ENCODE results near the gene RAB24. TPM values are rescaled to one million over a fixed set of nuclear protein-coding genes. Genes with fewer than 3 reads are reported as not detected.

RAB24 gene
- total and polyA plus RNA-seq, 2 experiments from 2014 or later, result 30.3 to 64.6 TPM

DNA sequence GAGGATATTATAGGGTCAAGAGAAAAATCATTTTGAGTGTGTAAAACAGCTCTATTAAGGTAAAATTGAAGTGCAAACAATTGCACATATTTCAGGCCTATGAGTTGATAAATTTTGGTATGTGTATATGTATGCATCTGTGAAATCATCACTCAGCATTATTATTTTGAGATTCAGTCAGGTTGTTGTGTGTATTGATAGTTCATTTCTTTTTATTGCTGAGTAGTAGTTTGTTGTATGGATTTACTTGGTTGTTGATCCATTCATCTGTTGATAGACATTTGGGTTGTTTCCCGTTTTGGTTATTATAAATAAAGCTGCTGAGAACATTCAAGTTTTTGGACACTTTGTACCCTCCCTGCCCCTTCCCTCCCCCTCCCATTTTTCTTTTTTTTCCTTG, 50.3 kb downstream of the RAB24 start:
- Histone ChIP-seq H3K9me3 (ENCODE audit: low read depth) (no peaks in the 10 kb centered on the region), H3K4me2 (no peak overlapping the region), H3K4me3 (no peak overlapping the region), H3K79me2 (no peaks in the 10 kb centered on the region), H2AFZ (no peak overlapping the region), H3K9me2 (replicated peaks; ENCODE audit: insufficient read depth) (no peaks in the 10 kb centered on the region), H3K27ac (no peak overlapping the region), H3K4me1 (ENCODE audit: insufficient read depth) (no peaks in the 10 kb centered on the region), H3K27me3 (no peaks in the 10 kb centered on the region), H3K36me3 (replicated peaks; ENCODE audit: insufficient read depth, low read depth) (no peaks in the 10 kb centered on the region), H4K20me1 (ENCODE audit: insufficient read depth, poor library complexity, severe bottlenecking) (no peaks in the 10 kb centered on the region)
- DNase-seq (ENCODE audit: low spot score), result no peak
- no peak for TF ChIP-seq EZH2 (IDR thresholded peaks at IDR 0.05; ENCODE audit: borderline replicate concordance)
- TF ChIP-seq, protein P1, sequence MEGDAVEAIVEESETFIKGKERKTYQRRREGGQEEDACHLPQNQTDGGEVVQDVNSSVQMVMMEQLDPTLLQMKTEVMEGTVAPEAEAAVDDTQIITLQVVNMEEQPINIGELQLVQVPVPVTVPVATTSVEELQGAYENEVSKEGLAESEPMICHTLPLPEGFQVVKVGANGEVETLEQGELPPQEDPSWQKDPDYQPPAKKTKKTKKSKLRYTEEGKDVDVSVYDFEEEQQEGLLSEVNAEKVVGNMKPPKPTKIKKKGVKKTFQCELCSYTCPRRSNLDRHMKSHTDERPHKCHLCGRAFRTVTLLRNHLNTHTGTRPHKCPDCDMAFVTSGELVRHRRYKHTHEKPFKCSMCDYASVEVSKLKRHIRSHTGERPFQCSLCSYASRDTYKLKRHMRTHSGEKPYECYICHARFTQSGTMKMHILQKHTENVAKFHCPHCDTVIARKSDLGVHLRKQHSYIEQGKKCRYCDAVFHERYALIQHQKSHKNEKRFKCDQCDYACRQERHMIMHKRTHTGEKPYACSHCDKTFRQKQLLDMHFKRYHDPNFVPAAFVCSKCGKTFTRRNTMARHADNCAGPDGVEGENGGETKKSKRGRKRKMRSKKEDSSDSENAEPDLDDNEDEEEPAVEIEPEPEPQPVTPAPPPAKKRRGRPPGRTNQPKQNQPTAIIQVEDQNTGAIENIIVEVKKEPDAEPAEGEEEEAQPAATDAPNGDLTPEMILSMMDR (IDR thresholded peaks at IDR 0.05; ENCODE audit: poor library complexity), result no peak
- TF ChIP-seq EZH2phosphoT487 (IDR thresholded peaks at IDR 0.05; ENCODE audit: low read depth, severe bottlenecking, unreplicated experiment), result no peak
- 95% methylated on average over 1 of the region's 1 CpG for WGBS (ENCODE audit: low lambda C conversion rate, missing lambda C conversion rate)

Other genes starting within 250 kb of the RAB24 start
- 90.2 and 121 TPM in 2 replicates for gene FGFR4, start 216.8 kb downstream of the RAB24 start, total RNA-seq
- gene FGFR4, start 216.8 kb downstream of the RAB24 start, polyA plus RNA-seq, result 75.6 and 94.3 TPM in 2 replicates
- gene NSD1, start 169.9 kb downstream of the RAB24 start, total RNA-seq, result 28.8 and 29.1 TPM in 2 replicates
- 23.4 and 26.6 TPM in 2 replicates for gene NSD1, start 169.9 kb downstream of the RAB24 start, polyA plus RNA-seq
- gene PRELID1, start 80 bp upstream of the RAB24 start, total RNA-seq, result 228 and 245 TPM in 2 replicates
- 255 and 282 TPM in 2 replicates for gene PRELID1, start 80 bp upstream of the RAB24 start, polyA plus RNA-seq
- gene MXD3, start 8.2 kb upstream of the RAB24 start, total RNA-seq, result 14.0 and 22.3 TPM in 2 replicates
- 11.9 and 16.5 TPM in 2 replicates for gene MXD3, start 8.2 kb upstream of the RAB24 start, polyA plus RNA-seq
- gene LMAN2, start 47.9 kb upstream of the RAB24 start, total RNA-seq, result 357 and 366 TPM in 2 replicates
- 381 and 391 TPM in 2 replicates for gene LMAN2, start 47.9 kb upstream of the RAB24 start, polyA plus RNA-seq
- 26.1 and 36.5 TPM in 2 replicates for gene RGS14, start 54.2 kb upstream of the RAB24 start, total RNA-seq
- gene RGS14, start 54.2 kb upstream of the RAB24 start, polyA plus RNA-seq, result 30.7 and 37.0 TPM in 2 replicates
- gene SLC34A1, start 80.7 kb upstream of the RAB24 start, total RNA-seq, result 0.12 TPM in 1 of 2 replicates, not detected in the other
- gene SLC34A1, start 80.7 kb upstream of the RAB24 start, polyA plus RNA-seq, result 0.33 TPM in 1 of 2 replicates, not detected in the other
- gene PFN3, start 96.9 kb upstream of the RAB24 start, total RNA-seq, result not detected in 2 replicates
- gene PFN3, start 96.9 kb upstream of the RAB24 start, polyA plus RNA-seq, result not detected in 2 replicates
- gene F12, start 105.8 kb upstream of the RAB24 start, total RNA-seq, result 16.5 and 18.2 TPM in 2 replicates
- gene F12, start 105.8 kb upstream of the RAB24 start, polyA plus RNA-seq, result 46.6 and 49.8 TPM in 2 replicates
- gene GRK6, start 123.0 kb upstream of the RAB24 start, total RNA-seq, result 29.3 and 31.6 TPM in 2 replicates
- 27.3 and 31.1 TPM in 2 replicates for gene GRK6, start 123.0 kb upstream of the RAB24 start, polyA plus RNA-seq
- 4.8 TPM in 2 replicates for gene PRR7, start 143.1 kb upstream of the RAB24 start, total RNA-seq
- 11.7 and 14.3 TPM in 2 replicates for gene PRR7, start 143.1 kb upstream of the RAB24 start, polyA plus RNA-seq
- 83.7 and 107 TPM in 2 replicates for gene DBN1, start 169.9 kb upstream of the RAB24 start, total RNA-seq
- gene DBN1, start 169.9 kb upstream of the RAB24 start, polyA plus RNA-seq, result 116 and 122 TPM in 2 replicates
- gene PDLIM7, start 193.9 kb upstream of the RAB24 start, total RNA-seq, result 43.5 and 57.1 TPM in 2 replicates
- 143 and 156 TPM in 2 replicates for gene PDLIM7, start 193.9 kb upstream of the RAB24 start, polyA plus RNA-seq
- 3.3 and 3.5 TPM in 2 replicates for gene DOK3, start 206.1 kb upstream of the RAB24 start, total RNA-seq
- gene DOK3, start 206.1 kb upstream of the RAB24 start, polyA plus RNA-seq, result 2.6 and 3.1 TPM in 2 replicates
- 45.0 and 65.9 TPM in 2 replicates for gene DDX41, start 213.2 kb upstream of the RAB24 start, total RNA-seq
- gene DDX41, start 213.2 kb upstream of the RAB24 start, polyA plus RNA-seq, result 42.8 and 50.7 TPM in 2 replicates